Upper lobe of left lung (tissue), 4 donors: ENCODE data around the gene EFNA3.

ENCODE experiments used
- EP300 ChIP-seq, 4 donors: sonication (generic); formaldehyde crosslinking; IDR thresholded peaks; one replicate each; pipeline ENCODE4 v1.5.1; 2017; ENCODE audit warnings: antibody characterized with exemption in 4 of 4, control low read depth in 2 of 4
- POLR2A ChIP-seq, 4 donors: fragments of 450-650 bp; IDR thresholded peaks; one replicate each; pipeline ENCODE4 v1.5.1; 2016 to 2017; ENCODE audit warnings: antibody characterized with exemption in 4 of 4, mild to moderate bottlenecking in 2 of 4
- TF ChIP-seq, protein P1 (sequence below), 6 experiments: fragments of 450-650 bp in 4 of 6; fragments of 200-600 bp in 2 of 6; sonication (generic) in 2 of 6; IDR thresholded peaks; one replicate each; pipeline ENCODE4 v1.5.1; 2016 to 2019; ENCODE audit warnings: antibody characterized with exemption in 6 of 6

DNA sequence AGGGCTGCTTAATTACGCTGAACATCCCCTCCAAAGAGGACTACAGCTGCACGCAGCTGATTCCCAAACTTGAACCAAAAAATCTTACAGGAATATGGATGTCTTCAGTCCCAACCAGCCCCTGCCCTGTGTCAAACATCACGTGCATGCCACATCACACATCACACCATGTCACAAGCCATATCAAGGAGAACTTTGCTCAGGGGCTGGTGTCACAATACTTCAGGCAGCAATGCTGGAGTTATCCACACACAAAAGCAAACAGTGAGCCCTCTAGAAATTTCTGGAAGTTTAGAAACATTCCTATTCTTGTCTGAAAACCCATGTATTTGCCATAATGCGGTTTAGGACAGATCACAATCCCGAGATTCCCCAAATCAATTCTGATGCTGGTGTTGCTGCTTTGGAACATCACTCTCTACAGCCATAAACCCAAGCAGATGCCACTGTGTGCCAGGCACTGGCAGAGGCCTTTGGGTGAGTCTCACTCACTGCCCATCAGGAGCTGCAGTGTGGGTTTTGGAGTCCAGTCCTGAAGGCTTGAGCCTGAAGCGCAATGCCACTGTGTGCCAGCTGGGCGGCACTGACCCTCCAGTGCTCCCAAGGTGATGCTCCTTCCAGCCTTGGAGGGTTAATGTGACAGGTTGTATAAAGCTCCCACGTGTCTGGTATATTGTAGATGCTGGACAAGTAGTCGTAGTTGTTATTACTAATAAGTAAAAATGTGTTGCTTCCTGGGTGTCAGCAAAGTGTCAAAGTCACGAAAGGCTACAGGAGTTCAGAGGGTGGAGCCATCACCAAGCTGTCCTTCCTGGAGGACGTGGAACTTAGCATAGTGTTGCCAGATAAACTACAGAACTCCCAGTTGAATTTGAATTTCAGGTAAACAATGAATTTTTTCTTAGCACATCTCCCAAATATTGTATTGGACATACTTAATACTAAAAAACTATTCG is 28.9 kb downstream of the EFNA3 start:
- TF ChIP-seq, protein P1, sequence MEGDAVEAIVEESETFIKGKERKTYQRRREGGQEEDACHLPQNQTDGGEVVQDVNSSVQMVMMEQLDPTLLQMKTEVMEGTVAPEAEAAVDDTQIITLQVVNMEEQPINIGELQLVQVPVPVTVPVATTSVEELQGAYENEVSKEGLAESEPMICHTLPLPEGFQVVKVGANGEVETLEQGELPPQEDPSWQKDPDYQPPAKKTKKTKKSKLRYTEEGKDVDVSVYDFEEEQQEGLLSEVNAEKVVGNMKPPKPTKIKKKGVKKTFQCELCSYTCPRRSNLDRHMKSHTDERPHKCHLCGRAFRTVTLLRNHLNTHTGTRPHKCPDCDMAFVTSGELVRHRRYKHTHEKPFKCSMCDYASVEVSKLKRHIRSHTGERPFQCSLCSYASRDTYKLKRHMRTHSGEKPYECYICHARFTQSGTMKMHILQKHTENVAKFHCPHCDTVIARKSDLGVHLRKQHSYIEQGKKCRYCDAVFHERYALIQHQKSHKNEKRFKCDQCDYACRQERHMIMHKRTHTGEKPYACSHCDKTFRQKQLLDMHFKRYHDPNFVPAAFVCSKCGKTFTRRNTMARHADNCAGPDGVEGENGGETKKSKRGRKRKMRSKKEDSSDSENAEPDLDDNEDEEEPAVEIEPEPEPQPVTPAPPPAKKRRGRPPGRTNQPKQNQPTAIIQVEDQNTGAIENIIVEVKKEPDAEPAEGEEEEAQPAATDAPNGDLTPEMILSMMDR (IDR thresholded peaks at IDR 0.05) = no peak
- TF ChIP-seq POLR2A (IDR thresholded peaks at IDR 0.05) = no peak
- TF ChIP-seq EP300 (IDR thresholded peaks at IDR 0.05) = no peak
